Stimulated activated CD8-positive, alpha-beta memory T cell treated with anti-CD3 and anti-CD28 coated beads, Interleukin-7, amount 100 ng/mL, for 1 hour (primary cell): ENCODE data around the gene THAP4.
"Not testable (repeated sequence)": the region's sequence is repeated elsewhere in the genome, so short reads cannot be mapped to it uniquely, and the experiment has no call there.

Experiments used
- DNase-seq, 2 donors: peaks; one replicate each; pipeline ENCODE4 v3.0.0-alpha.2; 2020; ENCODE audit warnings: low read depth in 2 of 2

Gene THAP4

DNA sequence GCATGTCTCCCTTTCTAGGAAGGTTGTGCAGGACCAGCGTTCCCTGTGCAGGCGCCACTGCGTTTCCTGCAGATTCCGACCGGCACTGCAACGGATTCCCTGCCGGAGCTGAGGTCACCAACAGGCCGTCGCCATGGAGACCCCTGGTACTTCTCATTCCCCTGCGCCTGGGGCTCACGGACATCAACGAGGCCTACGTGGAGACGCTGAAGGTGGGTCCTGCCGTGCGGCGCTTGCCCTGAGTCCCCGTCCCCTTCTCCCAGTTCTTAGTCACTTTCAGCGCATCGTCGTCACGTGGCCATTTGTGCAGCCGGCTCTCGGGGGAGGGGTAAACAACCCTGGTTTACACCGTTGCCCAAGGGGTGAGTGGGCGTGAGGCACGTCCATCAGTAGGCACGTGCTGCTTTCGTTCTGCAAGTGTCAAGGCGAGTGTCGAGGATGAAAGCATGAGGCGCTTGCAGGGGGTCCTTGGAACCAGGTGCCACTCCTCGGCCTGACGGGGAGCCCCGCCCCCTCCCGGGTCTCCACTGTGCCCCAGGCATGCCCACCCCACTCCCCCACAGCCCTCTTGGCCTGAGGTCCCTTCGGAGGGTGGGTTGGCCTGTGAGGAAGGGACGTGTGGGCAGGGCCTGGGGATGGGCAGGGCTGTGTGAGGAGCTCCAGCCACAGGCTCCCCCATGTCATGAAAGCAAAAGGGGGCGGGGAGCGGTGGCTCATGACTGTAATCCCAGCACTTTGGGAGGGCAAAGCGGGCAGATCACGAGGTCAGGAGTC lies 29.9 kb upstream of the THAP4 start:
- DNase-seq, result no peak

DNA sequence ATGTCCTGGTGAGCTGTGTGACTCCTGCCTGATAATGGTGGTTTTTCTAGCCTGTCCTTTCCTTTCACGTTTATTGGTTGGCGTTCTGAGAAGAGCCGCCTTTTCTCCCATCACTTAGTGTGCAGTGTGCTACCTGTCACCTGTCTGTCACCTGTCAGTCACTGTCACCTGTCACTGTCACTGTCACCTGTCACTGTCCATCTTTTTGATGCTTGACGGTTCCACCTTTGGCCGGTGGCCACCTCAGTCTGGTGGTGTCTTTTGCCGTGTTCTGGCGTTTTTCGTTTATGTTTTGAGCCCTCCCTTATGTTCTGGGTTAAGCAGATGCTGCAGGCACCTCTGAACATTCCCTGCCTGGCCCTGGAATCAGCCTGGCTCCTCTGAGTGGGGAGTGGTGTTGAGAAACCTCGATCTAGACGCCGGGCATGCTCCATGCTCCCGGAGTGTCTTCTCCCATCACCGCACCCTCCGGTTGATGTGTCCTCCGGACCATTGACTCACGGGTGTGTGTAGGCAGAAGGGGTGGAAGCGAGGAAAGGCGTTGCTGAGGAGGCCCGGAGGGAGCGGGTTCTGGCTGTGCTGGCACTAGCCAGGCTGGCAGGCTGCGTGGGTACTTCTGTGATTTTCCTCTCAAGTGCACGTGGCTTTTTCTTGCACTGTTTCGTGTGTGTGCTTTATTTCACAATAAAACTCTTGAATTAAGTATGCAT lies 28.9 kb upstream of the THAP4 start:
- no peak for DNase-seq

DNA sequence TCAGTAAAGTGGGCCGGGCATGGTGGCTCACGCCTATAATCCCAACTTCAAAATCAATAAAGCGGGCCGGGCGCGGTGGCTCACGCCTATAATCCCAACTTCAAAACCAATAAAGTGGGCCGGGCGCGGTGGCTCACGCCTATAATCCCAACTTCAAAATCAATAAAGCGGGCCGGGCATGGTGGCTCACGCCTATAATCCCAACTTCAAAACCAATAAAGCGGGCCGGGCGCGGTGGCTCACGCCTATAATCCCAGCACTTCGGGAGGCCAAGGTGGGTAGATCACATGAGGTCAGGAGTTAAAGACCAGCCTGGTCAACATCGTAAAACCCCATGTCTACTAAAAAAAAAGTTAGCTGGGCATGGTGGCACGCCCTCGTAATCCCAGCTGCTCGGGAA lies 25.8 kb upstream of the THAP4 start:
- DNase-seq, result not testable (repeated sequence)

DNA sequence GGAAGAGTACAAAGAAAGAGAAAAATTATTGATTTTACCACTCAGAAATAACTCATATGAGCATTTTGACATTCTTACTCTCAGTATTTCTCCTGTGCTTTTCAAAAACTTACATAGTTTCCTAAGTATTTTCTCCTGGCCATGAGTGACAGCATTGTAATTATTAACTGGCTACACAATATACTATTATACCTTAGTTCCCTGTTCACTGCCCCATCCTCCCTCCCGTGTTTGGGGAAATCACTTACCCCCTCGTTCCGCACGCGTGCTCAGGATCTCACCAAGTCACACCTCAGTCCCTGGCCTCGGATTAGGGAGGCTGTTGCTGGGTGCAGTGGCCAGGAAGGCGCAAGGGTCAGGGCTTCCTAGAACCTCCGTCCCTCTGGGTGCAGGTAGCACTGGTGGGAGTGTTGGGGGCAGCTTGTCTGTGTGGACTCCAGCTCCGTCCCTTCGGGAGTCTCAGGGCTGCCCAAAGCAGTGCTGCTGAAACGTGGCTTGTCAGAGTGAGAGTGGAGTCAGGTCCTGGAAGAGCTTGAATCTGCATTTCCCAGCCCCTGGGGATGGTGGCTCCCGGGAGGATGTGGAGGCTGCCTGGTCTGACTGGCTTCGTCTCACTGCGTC lies 23.7 kb upstream of the THAP4 start:
- DNase-seq, result no peak

DNA sequence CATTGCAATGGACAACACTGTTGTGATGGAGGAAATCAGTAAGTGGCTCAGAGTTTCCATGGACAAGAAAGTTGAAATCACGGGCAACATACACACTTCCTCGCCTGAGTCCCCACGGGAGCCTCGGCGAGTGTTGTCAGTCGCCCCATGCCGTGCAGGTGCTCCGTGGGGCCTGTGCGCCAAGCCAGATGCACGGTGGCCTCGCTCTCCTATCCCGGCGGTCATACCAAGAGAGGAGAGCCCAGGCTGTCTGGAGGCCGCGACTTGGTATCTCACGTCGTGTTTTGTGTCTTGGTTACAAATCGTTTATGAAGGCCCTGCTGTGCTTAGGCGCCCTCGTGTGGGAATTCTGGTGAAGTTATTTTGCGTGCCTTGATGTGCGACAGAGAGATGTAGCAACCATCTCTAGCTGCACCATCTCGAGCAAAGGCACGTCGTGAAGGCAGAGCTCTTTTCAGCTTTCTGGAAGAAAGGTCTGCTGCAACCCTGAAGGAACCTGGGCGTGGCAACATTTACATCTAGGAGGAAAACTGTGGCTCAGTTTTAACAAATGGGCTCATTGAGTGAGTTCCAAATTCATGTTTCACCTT lies 22.3 kb upstream of the THAP4 start:
- DNase-seq, result no peak

DNA sequence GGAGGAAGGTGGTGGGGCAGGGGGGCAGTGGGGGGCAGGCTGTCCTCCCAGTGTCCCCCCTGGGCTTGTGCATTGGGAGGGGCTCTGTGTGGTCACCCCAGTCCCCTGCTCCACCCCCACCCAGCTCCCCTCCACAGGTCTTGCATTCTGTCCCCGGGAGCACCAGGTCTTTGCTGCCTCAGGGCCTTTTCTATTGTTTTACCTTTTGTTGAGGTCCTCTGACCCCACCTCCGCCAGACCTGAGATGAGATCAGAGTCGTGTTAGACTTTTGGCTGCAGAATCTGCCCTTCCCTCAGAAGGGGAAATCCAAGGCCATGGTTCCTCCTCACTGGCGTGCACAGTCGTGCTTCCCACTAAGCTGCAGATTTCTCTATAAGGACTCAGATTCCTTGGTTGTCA lies 21.3 kb upstream of the THAP4 start:
- DNase-seq, result no peak

DNA sequence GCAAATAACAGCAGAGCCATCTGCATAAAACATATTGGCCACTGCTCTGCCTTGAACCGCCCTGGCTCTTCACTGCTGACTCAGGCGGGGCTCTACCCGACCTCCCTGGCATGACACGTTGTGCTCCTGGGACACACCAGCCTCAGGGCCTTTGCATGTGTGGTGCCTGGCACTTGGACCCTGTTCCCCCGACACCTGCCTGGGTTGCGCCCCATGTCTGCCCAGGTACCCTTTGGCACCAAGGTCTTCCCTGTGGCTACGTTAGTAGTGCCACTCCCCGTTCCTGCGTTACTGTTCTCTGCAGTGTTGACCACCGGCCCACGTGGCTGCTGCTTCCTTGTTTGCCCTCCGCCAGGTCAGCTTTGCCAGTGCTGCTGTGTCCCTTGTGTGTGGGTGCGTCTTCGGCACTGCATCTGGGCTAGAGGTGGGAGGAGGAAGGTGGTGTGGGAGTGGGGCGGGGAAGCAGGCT lies 20.9 kb upstream of the THAP4 start:
- no peak for DNase-seq

DNA sequence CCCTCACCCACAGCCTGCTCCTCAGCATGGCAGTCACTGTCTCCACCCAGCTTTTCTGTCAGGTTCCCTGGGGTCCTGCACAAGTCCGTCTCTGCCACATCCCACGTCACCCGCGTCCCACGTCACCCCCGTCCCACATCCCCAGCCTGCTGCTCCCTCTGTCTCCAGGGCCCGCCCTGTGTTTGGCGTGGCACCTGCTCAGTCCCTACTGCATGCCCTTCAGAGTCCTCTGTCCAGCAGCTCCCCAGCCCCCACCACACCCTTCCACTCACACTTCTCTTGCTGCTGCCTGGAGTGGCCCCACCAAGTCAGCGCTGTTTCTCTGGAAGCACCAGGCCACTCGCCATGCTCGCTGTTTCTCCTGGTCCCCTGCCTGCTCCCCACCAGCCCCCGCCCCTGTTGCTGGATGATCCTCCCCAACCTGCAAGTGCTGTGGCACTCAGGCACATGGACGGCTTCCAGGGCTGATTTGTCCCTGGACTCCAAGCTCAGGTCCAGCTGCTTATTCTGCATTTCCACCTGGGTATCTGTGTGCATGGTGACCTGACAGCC lies 19.3 kb upstream of the THAP4 start:
- DNase-seq, result no peak

DNA sequence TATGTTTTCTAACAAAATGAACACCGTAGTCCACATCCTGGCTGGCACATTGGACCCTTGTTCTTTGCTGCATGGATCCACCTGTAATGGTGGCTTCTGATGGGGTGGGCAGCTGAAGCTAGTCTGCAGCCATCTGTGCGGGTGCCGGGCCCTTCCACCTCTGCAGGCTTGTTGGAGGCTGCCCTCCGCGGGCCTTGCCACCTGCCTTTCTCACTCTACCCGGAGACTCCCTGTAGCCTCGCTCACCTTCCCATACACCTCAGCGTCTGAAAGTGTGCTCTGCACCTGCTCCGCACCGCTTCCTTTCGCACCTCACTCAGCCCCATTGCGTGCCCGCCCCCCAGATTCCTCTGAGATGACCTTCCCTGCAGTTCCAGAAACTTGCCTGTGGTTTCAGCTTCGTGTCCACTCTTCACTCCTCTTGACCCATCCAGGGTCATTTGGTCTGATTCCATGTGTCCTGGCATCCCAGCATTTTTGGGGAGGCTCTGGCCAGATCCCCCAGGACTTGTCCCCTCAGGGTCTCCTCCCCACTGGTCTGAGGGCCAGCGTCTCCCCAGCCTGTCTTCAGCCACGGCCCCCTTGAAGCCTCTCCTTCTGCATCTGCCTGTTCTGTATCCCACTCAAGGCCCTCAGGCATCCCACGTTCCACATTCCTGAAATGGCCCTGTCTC lies 18.7 kb upstream of the THAP4 start:
- DNase-seq, result no peak

DNA sequence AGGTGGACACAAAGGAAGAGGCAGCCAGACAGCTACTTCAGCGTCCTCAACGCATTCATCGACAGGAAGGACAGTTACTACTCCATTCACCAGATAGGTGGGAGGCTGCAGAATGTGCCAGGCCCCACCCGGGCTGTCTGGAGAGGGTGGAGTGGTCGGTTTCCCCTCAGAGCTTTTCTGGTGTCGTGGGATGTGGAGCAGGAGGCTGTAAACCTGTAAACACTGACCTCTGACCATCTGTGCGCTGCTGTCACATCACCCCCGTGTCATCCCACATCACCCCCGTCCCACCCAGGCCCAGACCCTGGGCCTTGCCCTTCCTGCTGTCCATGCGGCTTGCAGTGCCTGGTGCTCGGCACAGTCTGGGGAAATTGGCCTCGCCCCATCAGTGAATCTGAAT lies 17.6 kb upstream of the THAP4 start:
- no peak for DNase-seq

DNA sequence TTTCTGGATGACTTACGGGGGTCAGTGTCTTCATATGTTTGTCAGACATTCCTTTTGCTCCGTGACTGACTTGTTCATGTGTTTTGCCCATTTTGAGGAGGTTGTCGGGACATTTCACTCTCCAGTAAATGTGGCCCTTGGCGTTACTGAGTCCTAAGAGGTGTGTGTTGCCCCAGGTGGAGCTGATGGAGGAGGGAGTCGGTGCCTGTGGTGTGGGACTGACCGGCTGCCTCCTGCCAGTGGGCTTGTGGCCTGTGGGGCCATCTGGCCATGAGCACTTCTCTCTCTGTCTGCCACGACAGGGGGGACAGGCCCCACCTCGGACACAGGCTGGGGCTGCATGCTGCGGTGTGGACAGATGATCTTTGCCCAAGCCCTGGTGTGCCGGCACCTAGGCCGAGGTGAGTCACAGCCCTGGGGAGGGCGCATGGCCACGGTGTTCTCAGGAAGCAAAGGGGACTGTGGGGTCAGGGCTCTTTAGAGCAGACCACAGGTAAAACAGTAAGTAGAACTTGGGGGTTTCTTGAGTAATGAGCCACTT lies 16.3 kb upstream of the THAP4 start:
- no peak for DNase-seq

DNA sequence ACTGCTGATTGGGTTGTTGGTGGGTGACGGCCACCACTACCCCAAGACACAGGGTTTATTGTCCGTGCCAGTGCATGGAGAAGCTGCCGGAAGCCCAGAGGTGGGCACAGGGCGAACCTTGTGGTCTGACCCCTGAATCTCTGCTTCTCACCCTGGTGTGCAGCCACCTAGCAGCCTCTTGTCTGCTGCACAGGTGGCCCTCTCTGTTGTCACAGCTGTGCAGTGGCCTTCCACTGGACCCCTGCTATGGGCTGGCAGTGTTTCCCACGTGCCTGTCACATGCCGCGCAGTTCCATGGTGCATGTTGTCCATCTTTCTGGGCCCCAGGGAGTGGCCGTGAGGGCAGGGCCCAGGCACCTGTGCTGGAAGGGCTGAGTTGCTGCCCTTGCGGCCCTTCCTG lies 15.8 kb upstream of the THAP4 start:
- no peak for DNase-seq

DNA sequence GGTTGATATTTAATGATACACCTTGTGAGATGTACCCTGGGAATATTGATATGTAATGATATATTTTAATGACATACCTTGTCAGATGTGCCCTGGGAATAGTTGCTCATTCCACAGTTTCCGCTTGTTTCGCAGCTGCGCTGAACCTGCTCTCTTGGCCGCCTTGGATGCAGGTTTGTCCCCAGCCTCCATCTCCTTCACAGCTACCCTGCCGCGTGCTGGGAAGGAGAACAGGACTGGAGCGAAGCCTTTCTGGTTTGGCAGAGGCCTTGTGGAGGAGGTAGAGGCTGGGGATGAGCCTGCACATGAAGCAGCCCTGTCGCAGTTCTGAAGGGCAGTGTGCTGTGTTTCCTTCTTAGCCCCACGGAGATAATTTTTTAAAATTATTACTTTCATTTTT lies 15.2 kb upstream of the THAP4 start:
- no peak for DNase-seq

DNA sequence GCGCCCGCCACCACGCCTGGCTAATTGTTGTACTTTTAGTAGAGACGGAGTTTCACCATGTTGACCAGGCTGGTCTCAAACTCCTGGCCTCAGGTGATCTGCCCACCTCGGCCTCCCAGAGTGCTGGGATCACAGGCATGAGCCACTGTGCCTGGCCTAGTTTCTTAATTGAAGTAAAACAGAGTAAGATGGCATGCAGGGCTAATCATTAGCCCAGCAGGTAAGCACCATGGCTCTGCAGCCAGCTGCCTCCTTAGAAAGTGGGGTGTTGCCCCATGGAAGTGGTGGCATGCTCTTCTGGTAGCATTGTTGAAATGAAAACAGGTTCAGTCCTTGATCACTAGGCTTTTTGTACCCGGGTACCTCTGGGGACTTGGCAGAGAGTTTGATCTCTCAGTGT lies 13.0 kb upstream of the THAP4 start:
- no peak for DNase-seq

DNA sequence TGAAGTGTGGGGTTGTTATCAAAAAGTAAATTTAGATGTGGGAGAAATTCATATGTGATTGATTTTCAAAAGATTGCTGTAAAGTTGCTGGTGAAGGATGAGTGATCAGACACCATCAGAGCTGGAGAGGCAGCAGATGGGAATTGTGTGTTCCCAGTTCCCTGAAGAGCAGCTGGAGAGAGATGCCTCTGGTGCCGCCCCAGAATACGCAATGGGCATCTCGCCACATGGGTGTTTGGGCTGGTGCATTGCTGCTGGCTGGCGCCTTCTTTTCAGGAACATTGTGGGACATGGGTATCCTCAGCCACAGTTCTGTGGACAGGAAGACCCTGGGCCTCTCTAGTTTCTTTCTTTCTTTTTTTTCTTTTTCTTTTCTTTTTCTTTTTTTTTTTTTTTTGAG lies 12.4 kb upstream of the THAP4 start:
- DNase-seq, result no peak

DNA sequence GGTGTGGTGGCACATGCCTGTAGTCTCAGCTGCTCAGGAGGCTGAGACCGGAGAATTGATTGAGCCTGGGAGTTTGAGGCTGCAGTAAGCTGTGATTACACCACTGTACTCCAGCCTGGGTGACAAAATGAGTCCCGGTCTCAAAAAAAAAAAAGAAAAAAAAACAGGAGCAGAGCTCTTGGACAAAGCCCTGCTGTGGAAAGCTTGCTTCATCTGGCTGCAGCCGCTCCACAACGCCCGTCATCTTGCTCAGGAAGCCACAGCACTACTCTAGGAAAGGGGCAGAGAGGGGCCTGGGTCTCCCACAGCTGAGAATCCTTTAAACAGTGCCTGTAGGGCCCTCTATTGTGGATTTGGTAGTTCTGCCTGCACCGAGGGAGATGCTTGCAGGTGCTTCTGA lies 11.5 kb upstream of the THAP4 start:
- no peak for DNase-seq

DNA sequence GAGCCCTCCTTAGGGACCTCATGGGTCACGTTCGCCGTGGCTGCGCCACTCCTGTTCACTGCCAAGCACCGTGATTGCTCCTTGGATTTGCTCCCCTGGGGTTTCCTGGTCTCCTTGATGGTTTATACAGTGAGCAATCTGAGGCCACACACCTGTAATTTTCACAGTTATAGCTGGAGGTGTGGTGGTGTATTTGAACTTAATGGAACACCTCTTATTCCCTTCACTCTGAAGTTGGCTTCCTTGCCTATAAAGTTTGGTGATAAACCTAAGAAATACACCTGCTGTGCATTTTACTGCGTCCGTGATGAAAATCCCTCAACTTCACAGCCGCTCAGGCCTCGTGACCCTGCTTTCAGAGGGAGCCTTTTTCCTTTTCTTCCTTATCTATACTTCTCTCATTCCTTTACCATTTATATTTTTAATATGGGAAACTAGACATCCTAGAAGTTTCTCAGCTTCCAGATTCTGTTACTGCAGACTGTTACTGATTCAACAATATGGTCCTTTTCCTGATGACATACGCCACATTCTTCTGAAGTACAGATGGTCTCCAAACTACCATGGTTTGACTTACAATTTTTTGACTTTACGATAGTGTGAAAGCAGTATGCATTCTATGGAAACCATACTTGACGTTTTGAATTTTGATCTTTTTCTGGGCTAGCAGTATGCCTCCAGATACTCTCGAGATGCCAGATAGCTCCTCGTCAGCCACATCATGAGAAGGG lies 9.1 kb upstream of the THAP4 start:
- DNase-seq, result no peak

DNA sequence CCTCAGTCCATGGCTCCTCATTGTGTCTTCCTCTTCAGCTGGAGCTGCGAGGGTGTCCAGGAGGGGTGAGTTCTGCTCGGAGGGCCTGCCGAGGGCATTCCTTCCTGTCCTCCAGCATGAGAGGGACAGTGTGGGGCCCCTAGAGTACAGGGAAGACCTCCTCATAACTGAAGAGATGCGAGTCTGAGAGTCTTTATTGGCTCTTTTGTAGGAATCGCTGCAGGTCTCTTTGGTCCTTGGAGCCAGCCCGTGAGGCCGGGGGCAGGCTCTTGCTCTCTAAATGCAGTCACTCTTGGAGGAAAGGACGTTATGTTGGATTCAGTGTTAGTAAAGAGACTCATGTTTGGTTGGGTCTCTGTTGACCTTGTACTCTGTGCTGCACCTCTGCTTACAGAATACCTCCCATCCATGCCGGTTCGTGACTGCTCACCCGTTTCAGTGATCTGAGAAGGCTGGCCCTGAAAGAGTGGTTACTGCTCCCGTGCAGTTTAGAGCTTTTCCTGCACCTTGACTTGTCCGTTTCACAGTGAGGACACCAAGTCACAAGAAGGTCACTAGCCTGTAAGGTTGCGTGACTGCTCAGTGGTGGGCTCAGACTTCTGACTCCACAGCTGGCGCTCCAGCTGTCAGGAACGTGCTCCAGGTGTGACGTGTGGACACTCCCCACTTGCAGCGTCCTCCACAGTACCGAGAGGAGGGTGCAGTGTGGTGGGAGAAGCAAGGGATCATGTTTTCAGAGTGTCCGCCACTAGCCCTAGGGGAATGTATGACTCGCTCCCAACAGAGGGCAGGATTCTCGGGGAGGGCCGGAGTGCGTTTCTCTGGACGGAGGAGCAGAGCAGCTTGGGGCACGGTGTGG lies 8.3 kb upstream of the THAP4 start:
- DNase-seq, result no peak

DNA sequence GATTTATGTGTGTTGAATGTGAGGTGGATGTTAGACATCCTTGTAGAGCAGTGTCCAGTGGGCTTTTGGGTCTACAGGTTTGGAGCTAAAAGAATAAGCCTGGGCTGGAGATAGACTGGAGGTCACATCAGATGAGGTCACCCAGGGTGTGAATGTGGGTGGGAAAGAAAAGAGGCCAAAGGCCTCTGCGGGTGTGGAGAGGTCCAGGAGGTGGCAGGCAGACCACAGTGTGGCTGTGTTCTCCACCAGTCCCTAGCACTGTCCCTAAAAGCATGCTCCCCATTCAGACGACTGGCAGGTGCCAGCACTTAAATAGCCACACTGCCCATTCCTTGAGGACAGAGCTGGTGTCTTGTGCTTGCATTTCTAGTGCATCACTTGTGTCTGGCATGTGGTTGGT lies 4.7 kb upstream of the THAP4 start:
- no peak for DNase-seq
